PC-9 (cell line): ENCODE results near the gene C5orf34.

Experiments
- EZH2 ChIP-seq: fragments of 200-600 bp; sonication (generic); IDR thresholded peaks from 2 replicates; pipeline ENCODE4 v1.8.0; 2017; ENCODE audit warnings: antibody characterized with exemption, low read depth
- TF ChIP-seq, protein P1 (sequence below): fragments of 200-600 bp; sonication (generic); conservative IDR thresholded peaks from 2 replicates; pipeline ENCODE4 v1.6.1; 2017; ENCODE audit warnings: mixed run types, antibody characterized with exemption, mild to moderate bottlenecking, moderate library complexity

DNA sequence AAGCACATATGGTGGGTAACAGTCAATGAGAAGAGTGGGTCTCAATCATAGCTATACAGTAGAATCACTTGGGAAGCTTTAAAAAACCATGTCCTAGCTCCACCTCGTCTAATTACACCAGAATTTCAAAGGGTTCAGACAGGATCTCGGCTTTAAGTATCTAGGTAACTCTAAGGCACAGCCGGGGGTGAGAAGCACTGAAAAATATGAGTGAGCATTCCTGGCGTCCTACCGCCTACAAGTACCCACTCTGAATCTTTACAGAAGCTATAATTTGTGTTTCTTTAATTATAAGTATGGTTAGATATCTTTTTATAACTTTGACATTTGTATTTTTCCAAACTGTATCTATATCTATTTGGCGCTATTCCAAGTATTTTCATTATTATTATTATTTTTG is 25.8 kb upstream of the C5orf34 start:
- TF ChIP-seq, protein P1, sequence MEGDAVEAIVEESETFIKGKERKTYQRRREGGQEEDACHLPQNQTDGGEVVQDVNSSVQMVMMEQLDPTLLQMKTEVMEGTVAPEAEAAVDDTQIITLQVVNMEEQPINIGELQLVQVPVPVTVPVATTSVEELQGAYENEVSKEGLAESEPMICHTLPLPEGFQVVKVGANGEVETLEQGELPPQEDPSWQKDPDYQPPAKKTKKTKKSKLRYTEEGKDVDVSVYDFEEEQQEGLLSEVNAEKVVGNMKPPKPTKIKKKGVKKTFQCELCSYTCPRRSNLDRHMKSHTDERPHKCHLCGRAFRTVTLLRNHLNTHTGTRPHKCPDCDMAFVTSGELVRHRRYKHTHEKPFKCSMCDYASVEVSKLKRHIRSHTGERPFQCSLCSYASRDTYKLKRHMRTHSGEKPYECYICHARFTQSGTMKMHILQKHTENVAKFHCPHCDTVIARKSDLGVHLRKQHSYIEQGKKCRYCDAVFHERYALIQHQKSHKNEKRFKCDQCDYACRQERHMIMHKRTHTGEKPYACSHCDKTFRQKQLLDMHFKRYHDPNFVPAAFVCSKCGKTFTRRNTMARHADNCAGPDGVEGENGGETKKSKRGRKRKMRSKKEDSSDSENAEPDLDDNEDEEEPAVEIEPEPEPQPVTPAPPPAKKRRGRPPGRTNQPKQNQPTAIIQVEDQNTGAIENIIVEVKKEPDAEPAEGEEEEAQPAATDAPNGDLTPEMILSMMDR: no peak
- TF ChIP-seq EZH2: no peak
